ENCODE data around the gene IL1B.
"Not testable (repeated sequence)": the region's sequence is repeated elsewhere in the genome, so short reads cannot be mapped to it uniquely, and the experiment has no call there.

Gene IL1B

GRCh38 chr2:112850588-112850987 is 14.0 kb upstream of the IL1B start:
- no peak for DNase-seq (ENCODE audit: low read depth)

- no peak for DNase-seq (ENCODE audit: low read depth)
Measured at GRCh38 chr2:112849956-112850355, 13.4 kb upstream of the IL1B start.

- no peak for DNase-seq (ENCODE audit: low read depth)
Measured at GRCh38 chr2:112848833-112849232, 12.3 kb upstream of the IL1B start.

- DNase-seq (ENCODE audit: low read depth) = no peak
Measured at GRCh38 chr2:112846031-112846430, 9.5 kb upstream of the IL1B start.

GRCh38 chr2:112843836-112844235 is 7.3 kb upstream of the IL1B start:
- no peak for DNase-seq (ENCODE audit: low read depth)

- no peak for DNase-seq (ENCODE audit: low read depth)
Measured at GRCh38 chr2:112843288-112843687, 6.7 kb upstream of the IL1B start.

GRCh38 chr2:112841295-112842044 is 4.9 kb upstream of the IL1B start:
- DNase-seq (ENCODE audit: low read depth) = no peak

- DNase-seq (ENCODE audit: low read depth) = no peak
Measured at GRCh38 chr2:112840068-112840445, 3.5 kb upstream of the IL1B start.

- no peak for DNase-seq (ENCODE audit: low read depth)
Measured at GRCh38 chr2:112839407-112840067, 3.0 kb upstream of the IL1B start.

- DNase-seq (ENCODE audit: low read depth) = no peak
Measured at GRCh38 chr2:112836163-112836560, 417 bp downstream of the IL1B start.

- no peak for DNase-seq (ENCODE audit: low read depth)
Measured at GRCh38 chr2:112835536-112836162, 930 bp downstream of the IL1B start.

- DNase-seq (ENCODE audit: low read depth) = no peak
Measured at GRCh38 chr2:112835061-112835501, 1.5 kb downstream of the IL1B start.

- no peak for DNase-seq (ENCODE audit: low read depth)
Measured at GRCh38 chr2:112834396-112835037, 2.1 kb downstream of the IL1B start.

- no peak for DNase-seq (ENCODE audit: low read depth)
Measured at GRCh38 chr2:112833976-112834375, 2.6 kb downstream of the IL1B start.

- not testable (repeated sequence) for DNase-seq (ENCODE audit: low read depth)
Measured at GRCh38 chr2:112833639-112833931, 3.0 kb downstream of the IL1B start.

GRCh38 chr2:112832841-112833638 is 3.5 kb downstream of the IL1B start:
- no peak for DNase-seq (ENCODE audit: low read depth)

- DNase-seq (ENCODE audit: low read depth) = no peak
Measured at GRCh38 chr2:112831946-112832840, 4.4 kb downstream of the IL1B start.

GRCh38 chr2:112831513-112831845 is 5.1 kb downstream of the IL1B start:
- DNase-seq (ENCODE audit: low read depth) = no peak

- no peak for DNase-seq (ENCODE audit: low read depth)
Measured at GRCh38 chr2:112830682-112831512, 5.7 kb downstream of the IL1B start.

GRCh38 chr2:112829961-112830681 is 6.5 kb downstream of the IL1B start:
- no peak for DNase-seq (ENCODE audit: low read depth)
